Mammary epithelial cell (primary cell): ENCODE results near the gene SGO1.

Experiments used
- EZH2 ChIP-seq: IDR thresholded peaks from 2 replicates; pipeline ENCODE4 v1.6.1; 2012; ENCODE audit warnings: low read length, inconsistent platforms, borderline replicate concordance
- TF ChIP-seq, protein P1 (sequence below), 2 donors: IDR thresholded peaks in 1 of 2; conservative IDR thresholded peaks in 1 of 2; 2 replicates each; pipeline ENCODE4 v1.5.1; 2011 to 2012; ENCODE audit warnings: inconsistent platforms in 2 of 2, low read length in 2 of 2, mild to moderate bottlenecking in 2 of 2, control low read depth in 1 of 2, low read depth in 1 of 2; ENCODE audit not compliant: insufficient read depth in 1 of 2; ENCODE audit errors: extremely low read depth in 1 of 2

DNA sequence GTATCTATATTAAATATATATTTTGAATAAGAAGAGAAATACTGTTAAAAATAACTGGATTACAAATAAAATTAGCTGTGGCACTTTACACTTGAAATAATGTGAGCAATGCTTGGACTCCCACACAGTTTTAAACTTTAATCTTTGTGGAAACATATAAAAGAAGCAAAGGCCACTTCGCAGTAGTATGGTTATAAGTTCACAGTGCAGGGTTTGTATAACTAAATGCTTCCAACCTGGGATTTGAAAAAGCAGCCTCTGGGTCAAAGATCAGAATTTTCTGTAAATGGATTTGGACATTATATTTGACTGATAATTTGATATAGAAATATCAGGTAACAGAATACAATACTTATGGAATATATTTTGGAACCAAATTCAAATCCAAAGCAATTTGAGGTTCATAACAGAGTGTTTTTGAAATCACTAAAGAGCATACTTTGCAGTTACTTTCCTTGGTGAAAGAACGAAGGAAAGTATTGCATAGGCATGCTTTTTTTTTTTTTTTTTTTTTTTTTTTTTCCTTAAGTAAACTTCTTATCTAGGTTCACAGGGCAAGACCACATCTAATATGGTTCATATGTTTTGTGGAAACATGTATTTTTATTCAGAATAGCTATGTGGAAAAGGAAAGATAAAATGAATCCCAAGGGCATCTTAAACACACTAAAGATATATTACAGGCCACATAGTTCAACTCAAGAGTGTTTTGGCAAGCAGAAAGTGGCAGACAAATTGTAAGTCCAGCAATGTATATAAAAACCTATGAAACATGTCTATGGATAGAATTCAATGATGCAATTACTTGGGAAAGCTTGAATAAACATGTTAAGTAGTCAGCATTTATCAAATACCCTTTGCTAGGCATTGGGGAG, 47.1 kb upstream of the SGO1 start:
- TF ChIP-seq, protein P1, sequence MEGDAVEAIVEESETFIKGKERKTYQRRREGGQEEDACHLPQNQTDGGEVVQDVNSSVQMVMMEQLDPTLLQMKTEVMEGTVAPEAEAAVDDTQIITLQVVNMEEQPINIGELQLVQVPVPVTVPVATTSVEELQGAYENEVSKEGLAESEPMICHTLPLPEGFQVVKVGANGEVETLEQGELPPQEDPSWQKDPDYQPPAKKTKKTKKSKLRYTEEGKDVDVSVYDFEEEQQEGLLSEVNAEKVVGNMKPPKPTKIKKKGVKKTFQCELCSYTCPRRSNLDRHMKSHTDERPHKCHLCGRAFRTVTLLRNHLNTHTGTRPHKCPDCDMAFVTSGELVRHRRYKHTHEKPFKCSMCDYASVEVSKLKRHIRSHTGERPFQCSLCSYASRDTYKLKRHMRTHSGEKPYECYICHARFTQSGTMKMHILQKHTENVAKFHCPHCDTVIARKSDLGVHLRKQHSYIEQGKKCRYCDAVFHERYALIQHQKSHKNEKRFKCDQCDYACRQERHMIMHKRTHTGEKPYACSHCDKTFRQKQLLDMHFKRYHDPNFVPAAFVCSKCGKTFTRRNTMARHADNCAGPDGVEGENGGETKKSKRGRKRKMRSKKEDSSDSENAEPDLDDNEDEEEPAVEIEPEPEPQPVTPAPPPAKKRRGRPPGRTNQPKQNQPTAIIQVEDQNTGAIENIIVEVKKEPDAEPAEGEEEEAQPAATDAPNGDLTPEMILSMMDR (conservative IDR thresholded peaks at IDR 0.05 in 1 of 2, IDR thresholded peaks at IDR 0.05 in 1 of 2; ENCODE audit: extremely low read depth in 1 of 2, insufficient read depth in 1 of 2, low read depth in 1 of 2, low read length in 2 of 2): no peak
- TF ChIP-seq EZH2: no peak
